Endodermal cell (in vitro differentiated cells): ENCODE measurements around the gene FOLR3. TPM values are rescaled to one million over a fixed set of nuclear protein-coding genes. Genes with fewer than 3 reads are reported as not detected.
"Not testable (repeated sequence)": the region's sequence is repeated elsewhere in the genome, so short reads cannot be mapped to it uniquely, and the experiment has no call there.

ENCODE experiments used
- DNase-seq: peaks from one replicate; pipeline ENCODE4 v3.0.0-alpha.2; 2017
- H3K27ac ChIP-seq: 2 replicates; pipeline ENCODE4 v1.5.1; 2013; ENCODE audit warnings: mild to moderate bottlenecking, low read depth, low read length, moderate library complexity
- H3K27me3 ChIP-seq: 2 replicates; pipeline ENCODE4 v1.6.1; 2013; ENCODE audit warnings: mild to moderate bottlenecking, low read length, moderate library complexity; ENCODE audit not compliant: insufficient read depth, control insufficient read depth, poor library complexity, severe bottlenecking
- H3K36me3 ChIP-seq: 2 replicates; pipeline ENCODE4 v1.7.0; 2013; ENCODE audit warnings: mild to moderate bottlenecking, low read length, moderate library complexity; ENCODE audit not compliant: control insufficient read depth, insufficient read depth
- H3K4me1 ChIP-seq: one replicate; pipeline ENCODE4 v1.7.0; 2013; ENCODE audit warnings: low read length; ENCODE audit not compliant: control insufficient read depth, insufficient read depth
- H3K4me3 ChIP-seq: 2 replicates; pipeline ENCODE4 v1.5.1; 2013; ENCODE audit warnings: mild to moderate bottlenecking, low read length, moderate library complexity
- H3K9ac ChIP-seq: 2 replicates; pipeline ENCODE4 v1.6.1; 2013; ENCODE audit warnings: mild to moderate bottlenecking, low read length, moderate library complexity; ENCODE audit not compliant: poor library complexity, severe bottlenecking; ENCODE audit errors: extremely low read depth
- H3K9me3 ChIP-seq: 2 replicates; pipeline ENCODE4 v1.6.1; 2013; ENCODE audit warnings: mild to moderate bottlenecking, low read length, moderate library complexity; ENCODE audit not compliant: control insufficient read depth
- H3K27ac Mint-ChIP-seq: 2 replicates; pipeline ENCODE4 v1.8.0; 2020; ENCODE audit warnings: mixed read lengths
- H3K27me3 Mint-ChIP-seq: 2 replicates; pipeline ENCODE4 v1.8.0; 2021; ENCODE audit warnings: mild to moderate bottlenecking, mixed read lengths; ENCODE audit not compliant: insufficient read depth
- H3K36me3 Mint-ChIP-seq: 2 replicates; pipeline ENCODE4 v1.8.0; 2020; ENCODE audit warnings: low read depth, mixed read lengths
- H3K4me1 Mint-ChIP-seq: 2 replicates; pipeline ENCODE4 v1.8.0; 2020; ENCODE audit warnings: mixed read lengths
- H3K4me3 Mint-ChIP-seq: 2 replicates; pipeline ENCODE4 v1.8.0; 2020; ENCODE audit warnings: mild to moderate bottlenecking, moderate library complexity, mixed read lengths
- H3K9me3 Mint-ChIP-seq: 2 replicates; pipeline ENCODE4 v1.8.0; 2020; ENCODE audit warnings: mild to moderate bottlenecking, mixed read lengths
- WGBS, 2 experiments: methylation state at CpG; one replicate each; pipeline versions ENCODE4 v1.1.5 to v1.1.7; 2013; ENCODE audit warnings: missing lambda C conversion rate in 2 of 2, mixed read lengths in 1 of 2; ENCODE audit not compliant: insufficient coverage in 1 of 2, insufficient read length in 1 of 2; 5-methylcytosine and 5-hydroxymethylcytosine counted together
- total RNA-seq, 2 donors: library from RNA; stranded (reverse); fragmentation: NEBNext Ultra II Directional in 1 of 2; extraction: Animal tissue kit (Norgen Biotek cat#: 25700) in 1 of 2; gene quantifications; 2 replicates in 1 of 2; 3 replicates in 1 of 2; pipeline ENCODE4 v1.2.1, GENCODE V29; 2021
- TF ChIP-seq, protein P1 (sequence below): fragments of 200-600 bp; sonication (generic); conservative IDR thresholded peaks from 2 replicates; pipeline ENCODE4 v1.5.0; 2021; ENCODE audit warnings: antibody characterized with exemption, mild to moderate bottlenecking

The FOLR3 gene
- total RNA-seq, 2 donors from 2014 or later: not detected

GRCh38 chr11:72146625-72147024 is 11.1 kb downstream of the FOLR3 start:
- Histone ChIP-seq H3K9ac (no peak overlapping the region), H3K36me3 (no peaks in the 10 kb centered on the region), H3K4me3 (no peak overlapping the region), H3K27me3 (no peaks in the 10 kb centered on the region), H3K9me3 (no peaks in the 10 kb centered on the region), H3K4me1 (no peaks in the 10 kb centered on the region), H3K27ac (no peak overlapping the region)
- Mint-ChIP-seq H3K36me3 (no peaks in the 10 kb centered on the region), H3K4me1 (no peaks in the 10 kb centered on the region), H3K4me3 (no peak overlapping the region), H3K27ac (no peak overlapping the region), H3K9me3 (peaks cover 5% of the 10 kb centered on the region), H3K27me3 (peaks cover 14% of the 10 kb centered on the region)
- 38 to 42% methylated on average over 2 of the region's 2 CpGs for WGBS, 2 experiments
- no peak for DNase-seq
- TF ChIP-seq, protein P1, sequence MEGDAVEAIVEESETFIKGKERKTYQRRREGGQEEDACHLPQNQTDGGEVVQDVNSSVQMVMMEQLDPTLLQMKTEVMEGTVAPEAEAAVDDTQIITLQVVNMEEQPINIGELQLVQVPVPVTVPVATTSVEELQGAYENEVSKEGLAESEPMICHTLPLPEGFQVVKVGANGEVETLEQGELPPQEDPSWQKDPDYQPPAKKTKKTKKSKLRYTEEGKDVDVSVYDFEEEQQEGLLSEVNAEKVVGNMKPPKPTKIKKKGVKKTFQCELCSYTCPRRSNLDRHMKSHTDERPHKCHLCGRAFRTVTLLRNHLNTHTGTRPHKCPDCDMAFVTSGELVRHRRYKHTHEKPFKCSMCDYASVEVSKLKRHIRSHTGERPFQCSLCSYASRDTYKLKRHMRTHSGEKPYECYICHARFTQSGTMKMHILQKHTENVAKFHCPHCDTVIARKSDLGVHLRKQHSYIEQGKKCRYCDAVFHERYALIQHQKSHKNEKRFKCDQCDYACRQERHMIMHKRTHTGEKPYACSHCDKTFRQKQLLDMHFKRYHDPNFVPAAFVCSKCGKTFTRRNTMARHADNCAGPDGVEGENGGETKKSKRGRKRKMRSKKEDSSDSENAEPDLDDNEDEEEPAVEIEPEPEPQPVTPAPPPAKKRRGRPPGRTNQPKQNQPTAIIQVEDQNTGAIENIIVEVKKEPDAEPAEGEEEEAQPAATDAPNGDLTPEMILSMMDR: no peak

GRCh38 chr11:72150882-72151281 is 15.4 kb downstream of the FOLR3 start:
- Mint-ChIP-seq H3K4me3 (no peak overlapping the region), H3K27ac (no peak overlapping the region), H3K36me3 (no peaks in the 10 kb centered on the region), H3K9me3 (peaks cover 15% of the 10 kb centered on the region), H3K4me1 (no peaks in the 10 kb centered on the region), H3K27me3 (peaks cover 5% of the 10 kb centered on the region)
- Histone ChIP-seq H3K4me3 (no peak overlapping the region), H3K27ac (no peak overlapping the region), H3K9ac (no peak overlapping the region), H3K9me3 (no peaks in the 10 kb centered on the region), H3K27me3 (no peaks in the 10 kb centered on the region), H3K36me3 (no peaks in the 10 kb centered on the region), H3K4me1 (no peaks in the 10 kb centered on the region)
- no peak for DNase-seq
- 96 to 100% methylated on average over 3 to 4 of the region's 4 CpGs for WGBS, 2 experiments
- TF ChIP-seq, protein P1: no peak

DNA sequence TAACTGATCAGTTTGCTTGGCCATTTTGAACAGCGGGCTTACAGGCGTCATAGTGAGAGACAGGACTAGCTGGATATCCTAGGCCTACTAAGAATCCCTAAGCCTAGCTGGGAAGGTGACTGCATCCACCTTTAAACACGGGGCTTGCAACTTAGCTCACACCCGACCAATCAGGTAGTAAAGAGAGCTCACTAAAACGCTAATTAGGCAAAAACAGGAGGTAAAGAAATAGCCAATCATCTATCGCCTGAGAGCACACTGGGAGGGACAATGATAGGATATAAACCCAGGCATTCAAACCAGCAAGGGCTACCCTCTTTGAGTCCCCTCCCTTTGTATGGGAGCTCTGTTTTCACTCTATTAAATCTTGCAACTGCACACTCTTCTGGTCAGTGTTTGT is 18.3 kb downstream of the FOLR3 start:
- H3K4me3 ChIP-seq, H3K27ac Mint-ChIP-seq, H3K9me3 ChIP-seq, H3K4me1 Mint-ChIP-seq, DNase-seq, H3K36me3 ChIP-seq, H3K9ac ChIP-seq, H3K27me3 ChIP-seq, H3K27ac ChIP-seq, H3K4me1 ChIP-seq, H3K4me3 Mint-ChIP-seq, H3K36me3 Mint-ChIP-seq: not testable (repeated sequence)
- WGBS, 2 experiments: 84 to 97% methylated on average over 3 to 6 of the region's 6 CpGs
- Mint-ChIP-seq H3K9me3 (peaks cover 15% of the 10 kb centered on the region), H3K27me3 (peaks cover 11% of the 10 kb centered on the region)

- peaks cover 15% of the 10 kb centered on the region for H3K9me3 Mint-ChIP-seq
- no peak overlapping the region for H3K27ac Mint-ChIP-seq
Observed at GRCh38 chr11:72154816-72155215, 19.3 kb downstream of the FOLR3 start.

More at GRCh38 chr11:72154816-72155215, 19.3 kb downstream of the FOLR3 start:
- Mint-ChIP-seq H3K27me3 (peaks cover 20% of the 10 kb centered on the region), H3K4me1 (no peaks in the 10 kb centered on the region), H3K36me3 (no peaks in the 10 kb centered on the region), H3K4me3 (no peak overlapping the region)
- Histone ChIP-seq H3K4me3 (no peak overlapping the region), H3K9ac (no peak overlapping the region), H3K4me1 (no peaks in the 10 kb centered on the region), H3K27ac (no peak overlapping the region), H3K36me3 (no peaks in the 10 kb centered on the region), H3K9me3 (no peaks in the 10 kb centered on the region), H3K27me3 (peaks cover 8% of the 10 kb centered on the region)
- DNase-seq: no peak
- TF ChIP-seq, protein P1: no peak
- 95 to 100% methylated on average over 1 to 3 of the region's 3 CpGs for WGBS, 2 experiments
